ENCODE results near the gene NKAPD1. TPM values are rescaled to one million over a fixed set of nuclear protein-coding genes. Genes with fewer than 3 reads are reported as not detected.

The NKAPD1 gene
- total RNA-seq, 1 experiment from 2014 or later: 15.3 TPM

DNA sequence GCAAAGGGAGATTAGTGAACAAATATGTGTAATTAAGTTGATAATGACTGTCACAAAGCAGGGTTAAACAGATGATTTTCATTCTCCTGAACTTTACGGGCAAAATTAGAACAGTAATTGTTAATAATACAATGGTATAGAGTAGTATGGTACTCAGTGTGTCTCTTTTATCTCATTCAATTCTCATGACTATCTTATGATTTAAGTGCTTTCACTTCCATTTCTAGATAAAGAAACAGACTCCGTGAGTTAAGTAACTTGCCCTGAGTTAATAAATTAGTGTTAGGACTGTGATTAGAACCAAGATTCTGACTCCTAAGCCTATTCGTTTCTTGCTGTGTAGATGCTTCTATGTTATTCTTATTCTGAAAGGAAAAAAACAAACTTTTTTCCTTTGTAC, 22.3 kb upstream of the NKAPD1 start (continued):
- TF ChIP-seq, protein P1, sequence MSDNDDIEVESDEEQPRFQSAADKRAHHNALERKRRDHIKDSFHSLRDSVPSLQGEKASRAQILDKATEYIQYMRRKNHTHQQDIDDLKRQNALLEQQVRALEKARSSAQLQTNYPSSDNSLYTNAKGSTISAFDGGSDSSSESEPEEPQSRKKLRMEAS (CRISPR knock-in tag; IDR thresholded peaks at IDR 0.05): no peak
- TF ChIP-seq, protein P2, sequence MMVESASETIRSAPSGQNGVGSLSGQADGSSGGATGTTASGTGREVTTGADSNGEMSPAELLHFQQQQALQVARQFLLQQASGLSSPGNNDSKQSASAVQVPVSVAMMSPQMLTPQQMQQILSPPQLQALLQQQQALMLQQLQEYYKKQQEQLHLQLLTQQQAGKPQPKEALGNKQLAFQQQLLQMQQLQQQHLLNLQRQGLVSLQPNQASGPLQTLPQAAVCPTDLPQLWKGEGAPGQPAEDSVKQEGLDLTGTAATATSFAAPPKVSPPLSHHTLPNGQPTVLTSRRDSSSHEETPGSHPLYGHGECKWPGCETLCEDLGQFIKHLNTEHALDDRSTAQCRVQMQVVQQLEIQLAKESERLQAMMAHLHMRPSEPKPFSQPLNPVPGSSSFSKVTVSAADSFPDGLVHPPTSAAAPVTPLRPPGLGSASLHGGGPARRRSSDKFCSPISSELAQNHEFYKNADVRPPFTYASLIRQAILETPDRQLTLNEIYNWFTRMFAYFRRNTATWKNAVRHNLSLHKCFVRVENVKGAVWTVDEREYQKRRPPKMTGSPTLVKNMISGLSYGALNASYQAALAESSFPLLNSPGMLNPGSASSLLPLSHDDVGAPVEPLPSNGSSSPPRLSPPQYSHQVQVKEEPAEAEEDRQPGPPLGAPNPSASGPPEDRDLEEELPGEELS (CRISPR knock-in tag; IDR thresholded peaks at IDR 0.05): no peak
- TF ChIP-seq CBFB (CRISPR knock-in tag; IDR thresholded peaks at IDR 0.05; ENCODE audit: low read depth) (no peak), ZNF121 (CRISPR knock-in tag; IDR thresholded peaks at IDR 0.05) (no peak), ZBTB21 (CRISPR knock-in tag; IDR thresholded peaks at IDR 0.05; ENCODE audit: borderline replicate concordance) (no peak), CREB1 (CRISPR knock-in tag; IDR thresholded peaks at IDR 0.05) (no peak)

DNA sequence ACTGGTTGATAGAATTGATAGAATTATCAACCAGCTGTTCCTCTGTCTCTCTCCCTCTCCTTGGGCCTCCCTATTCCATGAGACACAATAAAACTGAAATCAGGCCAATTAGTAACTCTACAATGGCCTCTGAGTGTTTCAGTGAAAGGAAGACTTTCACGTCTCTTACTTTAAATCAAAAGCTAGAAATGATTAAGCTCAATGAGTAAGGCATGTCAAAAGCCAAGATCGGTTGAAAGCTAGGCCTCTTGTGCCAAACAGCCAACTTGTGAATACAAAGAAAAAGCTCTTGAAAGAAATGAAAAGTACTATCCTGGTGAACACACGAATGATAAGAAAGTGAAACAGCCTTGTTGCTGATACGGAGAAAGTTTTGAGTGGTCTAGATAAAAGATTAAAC, 16.9 kb upstream of the NKAPD1 start:
- H3K4me1 Mint-ChIP-seq: no peaks in the 10 kb centered on the region
- H3K36me3 Mint-ChIP-seq: peaks cover 54% of the 10 kb centered on the region
- DNase-seq (ENCODE audit: low spot score) (no peak), ATAC-seq (no peak)
- POLR2A ChIA-PET: no interaction called here
- H3K9me3 Mint-ChIP-seq: no peaks in the 10 kb centered on the region
- H3K4me3 Mint-ChIP-seq: no peak overlapping the region
- no peak overlapping the region for H3K27ac Mint-ChIP-seq
- H3K27me3 Mint-ChIP-seq (ENCODE audit: low read depth): no peaks in the 10 kb centered on the region
- CTCF ChIA-PET: no interaction called here
- TF ChIP-seq ZNF396 (CRISPR knock-in tag; IDR thresholded peaks at IDR 0.05; ENCODE audit: borderline replicate concordance): no peak
- TF ChIP-seq, protein P3, sequence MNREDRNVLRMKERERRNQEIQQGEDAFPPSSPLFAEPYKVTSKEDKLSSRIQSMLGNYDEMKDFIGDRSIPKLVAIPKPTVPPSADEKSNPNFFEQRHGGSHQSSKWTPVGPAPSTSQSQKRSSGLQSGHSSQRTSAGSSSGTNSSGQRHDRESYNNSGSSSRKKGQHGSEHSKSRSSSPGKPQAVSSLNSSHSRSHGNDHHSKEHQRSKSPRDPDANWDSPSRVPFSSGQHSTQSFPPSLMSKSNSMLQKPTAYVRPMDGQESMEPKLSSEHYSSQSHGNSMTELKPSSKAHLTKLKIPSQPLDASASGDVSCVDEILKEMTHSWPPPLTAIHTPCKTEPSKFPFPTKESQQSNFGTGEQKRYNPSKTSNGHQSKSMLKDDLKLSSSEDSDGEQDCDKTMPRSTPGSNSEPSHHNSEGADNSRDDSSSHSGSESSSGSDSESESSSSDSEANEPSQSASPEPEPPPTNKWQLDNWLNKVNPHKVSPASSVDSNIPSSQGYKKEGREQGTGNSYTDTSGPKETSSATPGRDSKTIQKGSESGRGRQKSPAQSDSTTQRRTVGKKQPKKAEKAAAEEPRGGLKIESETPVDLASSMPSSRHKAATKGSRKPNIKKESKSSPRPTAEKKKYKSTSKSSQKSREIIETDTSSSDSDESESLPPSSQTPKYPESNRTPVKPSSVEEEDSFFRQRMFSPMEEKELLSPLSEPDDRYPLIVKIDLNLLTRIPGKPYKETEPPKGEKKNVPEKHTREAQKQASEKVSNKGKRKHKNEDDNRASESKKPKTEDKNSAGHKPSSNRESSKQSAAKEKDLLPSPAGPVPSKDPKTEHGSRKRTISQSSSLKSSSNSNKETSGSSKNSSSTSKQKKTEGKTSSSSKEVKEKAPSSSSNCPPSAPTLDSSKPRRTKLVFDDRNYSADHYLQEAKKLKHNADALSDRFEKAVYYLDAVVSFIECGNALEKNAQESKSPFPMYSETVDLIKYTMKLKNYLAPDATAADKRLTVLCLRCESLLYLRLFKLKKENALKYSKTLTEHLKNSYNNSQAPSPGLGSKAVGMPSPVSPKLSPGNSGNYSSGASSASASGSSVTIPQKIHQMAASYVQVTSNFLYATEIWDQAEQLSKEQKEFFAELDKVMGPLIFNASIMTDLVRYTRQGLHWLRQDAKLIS (CRISPR knock-in tag; IDR thresholded peaks at IDR 0.05; ENCODE audit: borderline replicate concordance): no peak
- TF ChIP-seq IRF2 (CRISPR knock-in tag; IDR thresholded peaks at IDR 0.05; ENCODE audit: borderline replicate concordance, low read depth): no peak
- TF ChIP-seq, protein P4, sequence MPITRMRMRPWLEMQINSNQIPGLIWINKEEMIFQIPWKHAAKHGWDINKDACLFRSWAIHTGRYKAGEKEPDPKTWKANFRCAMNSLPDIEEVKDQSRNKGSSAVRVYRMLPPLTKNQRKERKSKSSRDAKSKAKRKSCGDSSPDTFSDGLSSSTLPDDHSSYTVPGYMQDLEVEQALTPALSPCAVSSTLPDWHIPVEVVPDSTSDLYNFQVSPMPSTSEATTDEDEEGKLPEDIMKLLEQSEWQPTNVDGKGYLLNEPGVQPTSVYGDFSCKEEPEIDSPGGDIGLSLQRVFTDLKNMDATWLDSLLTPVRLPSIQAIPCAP (CRISPR knock-in tag; IDR thresholded peaks at IDR 0.05): no peak
- TF ChIP-seq, protein P5, sequence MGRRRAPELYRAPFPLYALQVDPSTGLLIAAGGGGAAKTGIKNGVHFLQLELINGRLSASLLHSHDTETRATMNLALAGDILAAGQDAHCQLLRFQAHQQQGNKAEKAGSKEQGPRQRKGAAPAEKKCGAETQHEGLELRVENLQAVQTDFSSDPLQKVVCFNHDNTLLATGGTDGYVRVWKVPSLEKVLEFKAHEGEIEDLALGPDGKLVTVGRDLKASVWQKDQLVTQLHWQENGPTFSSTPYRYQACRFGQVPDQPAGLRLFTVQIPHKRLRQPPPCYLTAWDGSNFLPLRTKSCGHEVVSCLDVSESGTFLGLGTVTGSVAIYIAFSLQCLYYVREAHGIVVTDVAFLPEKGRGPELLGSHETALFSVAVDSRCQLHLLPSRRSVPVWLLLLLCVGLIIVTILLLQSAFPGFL (CRISPR knock-in tag; IDR thresholded peaks at IDR 0.05; ENCODE audit: borderline replicate concordance): no peak
- TF ChIP-seq ZNF232 (CRISPR knock-in tag; IDR thresholded peaks at IDR 0.05): no peak
- TF ChIP-seq, protein P6, sequence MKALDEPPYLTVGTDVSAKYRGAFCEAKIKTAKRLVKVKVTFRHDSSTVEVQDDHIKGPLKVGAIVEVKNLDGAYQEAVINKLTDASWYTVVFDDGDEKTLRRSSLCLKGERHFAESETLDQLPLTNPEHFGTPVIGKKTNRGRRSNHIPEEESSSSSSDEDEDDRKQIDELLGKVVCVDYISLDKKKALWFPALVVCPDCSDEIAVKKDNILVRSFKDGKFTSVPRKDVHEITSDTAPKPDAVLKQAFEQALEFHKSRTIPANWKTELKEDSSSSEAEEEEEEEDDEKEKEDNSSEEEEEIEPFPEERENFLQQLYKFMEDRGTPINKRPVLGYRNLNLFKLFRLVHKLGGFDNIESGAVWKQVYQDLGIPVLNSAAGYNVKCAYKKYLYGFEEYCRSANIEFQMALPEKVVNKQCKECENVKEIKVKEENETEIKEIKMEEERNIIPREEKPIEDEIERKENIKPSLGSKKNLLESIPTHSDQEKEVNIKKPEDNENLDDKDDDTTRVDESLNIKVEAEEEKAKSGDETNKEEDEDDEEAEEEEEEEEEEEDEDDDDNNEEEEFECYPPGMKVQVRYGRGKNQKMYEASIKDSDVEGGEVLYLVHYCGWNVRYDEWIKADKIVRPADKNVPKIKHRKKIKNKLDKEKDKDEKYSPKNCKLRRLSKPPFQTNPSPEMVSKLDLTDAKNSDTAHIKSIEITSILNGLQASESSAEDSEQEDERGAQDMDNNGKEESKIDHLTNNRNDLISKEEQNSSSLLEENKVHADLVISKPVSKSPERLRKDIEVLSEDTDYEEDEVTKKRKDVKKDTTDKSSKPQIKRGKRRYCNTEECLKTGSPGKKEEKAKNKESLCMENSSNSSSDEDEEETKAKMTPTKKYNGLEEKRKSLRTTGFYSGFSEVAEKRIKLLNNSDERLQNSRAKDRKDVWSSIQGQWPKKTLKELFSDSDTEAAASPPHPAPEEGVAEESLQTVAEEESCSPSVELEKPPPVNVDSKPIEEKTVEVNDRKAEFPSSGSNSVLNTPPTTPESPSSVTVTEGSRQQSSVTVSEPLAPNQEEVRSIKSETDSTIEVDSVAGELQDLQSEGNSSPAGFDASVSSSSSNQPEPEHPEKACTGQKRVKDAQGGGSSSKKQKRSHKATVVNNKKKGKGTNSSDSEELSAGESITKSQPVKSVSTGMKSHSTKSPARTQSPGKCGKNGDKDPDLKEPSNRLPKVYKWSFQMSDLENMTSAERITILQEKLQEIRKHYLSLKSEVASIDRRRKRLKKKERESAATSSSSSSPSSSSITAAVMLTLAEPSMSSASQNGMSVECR (CRISPR knock-in tag; IDR thresholded peaks at IDR 0.05; ENCODE audit: borderline replicate concordance): no peak
- TF ChIP-seq, protein P7, sequence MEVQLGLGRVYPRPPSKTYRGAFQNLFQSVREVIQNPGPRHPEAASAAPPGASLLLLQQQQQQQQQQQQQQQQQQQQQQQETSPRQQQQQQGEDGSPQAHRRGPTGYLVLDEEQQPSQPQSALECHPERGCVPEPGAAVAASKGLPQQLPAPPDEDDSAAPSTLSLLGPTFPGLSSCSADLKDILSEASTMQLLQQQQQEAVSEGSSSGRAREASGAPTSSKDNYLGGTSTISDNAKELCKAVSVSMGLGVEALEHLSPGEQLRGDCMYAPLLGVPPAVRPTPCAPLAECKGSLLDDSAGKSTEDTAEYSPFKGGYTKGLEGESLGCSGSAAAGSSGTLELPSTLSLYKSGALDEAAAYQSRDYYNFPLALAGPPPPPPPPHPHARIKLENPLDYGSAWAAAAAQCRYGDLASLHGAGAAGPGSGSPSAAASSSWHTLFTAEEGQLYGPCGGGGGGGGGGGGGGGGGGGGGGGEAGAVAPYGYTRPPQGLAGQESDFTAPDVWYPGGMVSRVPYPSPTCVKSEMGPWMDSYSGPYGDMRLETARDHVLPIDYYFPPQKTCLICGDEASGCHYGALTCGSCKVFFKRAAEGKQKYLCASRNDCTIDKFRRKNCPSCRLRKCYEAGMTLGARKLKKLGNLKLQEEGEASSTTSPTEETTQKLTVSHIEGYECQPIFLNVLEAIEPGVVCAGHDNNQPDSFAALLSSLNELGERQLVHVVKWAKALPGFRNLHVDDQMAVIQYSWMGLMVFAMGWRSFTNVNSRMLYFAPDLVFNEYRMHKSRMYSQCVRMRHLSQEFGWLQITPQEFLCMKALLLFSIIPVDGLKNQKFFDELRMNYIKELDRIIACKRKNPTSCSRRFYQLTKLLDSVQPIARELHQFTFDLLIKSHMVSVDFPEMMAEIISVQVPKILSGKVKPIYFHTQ (CRISPR knock-in tag; IDR thresholded peaks at IDR 0.05): no peak
- TF ChIP-seq PRRX2 (CRISPR knock-in tag; IDR thresholded peaks at IDR 0.05): no peak
- TF ChIP-seq, protein P8, sequence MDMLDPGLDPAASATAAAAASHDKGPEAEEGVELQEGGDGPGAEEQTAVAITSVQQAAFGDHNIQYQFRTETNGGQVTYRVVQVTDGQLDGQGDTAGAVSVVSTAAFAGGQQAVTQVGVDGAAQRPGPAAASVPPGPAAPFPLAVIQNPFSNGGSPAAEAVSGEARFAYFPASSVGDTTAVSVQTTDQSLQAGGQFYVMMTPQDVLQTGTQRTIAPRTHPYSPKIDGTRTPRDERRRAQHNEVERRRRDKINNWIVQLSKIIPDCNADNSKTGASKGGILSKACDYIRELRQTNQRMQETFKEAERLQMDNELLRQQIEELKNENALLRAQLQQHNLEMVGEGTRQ (CRISPR knock-in tag; IDR thresholded peaks at IDR 0.05): no peak
- TF ChIP-seq FOXJ3 (CRISPR knock-in tag; IDR thresholded peaks at IDR 0.05; ENCODE audit: borderline replicate concordance): no peak
- TF ChIP-seq RELA (CRISPR knock-in tag; IDR thresholded peaks at IDR 0.05; ENCODE audit: borderline replicate concordance): no peak
- TF ChIP-seq, protein P9, sequence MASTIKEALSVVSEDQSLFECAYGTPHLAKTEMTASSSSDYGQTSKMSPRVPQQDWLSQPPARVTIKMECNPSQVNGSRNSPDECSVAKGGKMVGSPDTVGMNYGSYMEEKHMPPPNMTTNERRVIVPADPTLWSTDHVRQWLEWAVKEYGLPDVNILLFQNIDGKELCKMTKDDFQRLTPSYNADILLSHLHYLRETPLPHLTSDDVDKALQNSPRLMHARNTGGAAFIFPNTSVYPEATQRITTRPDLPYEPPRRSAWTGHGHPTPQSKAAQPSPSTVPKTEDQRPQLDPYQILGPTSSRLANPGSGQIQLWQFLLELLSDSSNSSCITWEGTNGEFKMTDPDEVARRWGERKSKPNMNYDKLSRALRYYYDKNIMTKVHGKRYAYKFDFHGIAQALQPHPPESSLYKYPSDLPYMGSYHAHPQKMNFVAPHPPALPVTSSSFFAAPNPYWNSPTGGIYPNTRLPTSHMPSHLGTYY (CRISPR knock-in tag; IDR thresholded peaks at IDR 0.05): no peak

All from WTC11 (cell line).